G401 (cell line): ENCODE results near the gene PLPP3. TPM values are rescaled to one million over a fixed set of nuclear protein-coding genes. Genes with fewer than 3 reads are reported as not detected.

Source experiments
- DNase-seq: peaks from one replicate; pipeline ENCODE4 v3.0.0-alpha.2; 2015; ENCODE audit warnings: low spot score
- in situ Hi-C: cut with HindIII; loops from 2 replicates; pipeline ENCODE4 v1.10.0; 2016; ENCODE audit warnings: low sequenced_read_pairs, mixed read lengths
- total RNA-seq: library from RNA; depleted of rRNA; stranded (reverse); fragments of >200 nt; shearing (Covaris generic); gene quantifications from 2 replicates; pipeline ENCODE4 v1.2.3, GENCODE V29; 2014

PLPP3 gene
- total RNA-seq, 1 experiment from 2014 or later = not detected

DNA sequence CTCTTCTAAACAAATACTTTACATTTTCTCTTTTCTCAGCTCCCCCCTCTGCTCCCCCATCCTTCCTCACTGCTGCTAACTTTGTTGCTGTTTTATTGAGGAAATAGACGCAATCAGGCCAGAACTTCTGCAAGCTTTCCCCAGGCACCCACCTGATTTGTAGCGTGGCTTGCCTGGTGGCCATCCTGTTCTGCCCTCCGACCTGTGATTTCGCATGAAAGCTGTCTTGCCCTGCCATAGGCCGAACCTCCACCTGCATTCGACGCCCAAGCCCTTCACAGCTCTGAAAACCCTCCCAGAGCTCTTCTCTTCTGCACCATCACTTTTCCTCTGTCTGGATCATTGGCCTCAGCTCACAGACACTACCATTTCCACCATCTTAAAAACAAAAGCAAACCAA, 100.6 kb downstream of the PLPP3 start:
- in situ Hi-C loops = no loop called here

DNA sequence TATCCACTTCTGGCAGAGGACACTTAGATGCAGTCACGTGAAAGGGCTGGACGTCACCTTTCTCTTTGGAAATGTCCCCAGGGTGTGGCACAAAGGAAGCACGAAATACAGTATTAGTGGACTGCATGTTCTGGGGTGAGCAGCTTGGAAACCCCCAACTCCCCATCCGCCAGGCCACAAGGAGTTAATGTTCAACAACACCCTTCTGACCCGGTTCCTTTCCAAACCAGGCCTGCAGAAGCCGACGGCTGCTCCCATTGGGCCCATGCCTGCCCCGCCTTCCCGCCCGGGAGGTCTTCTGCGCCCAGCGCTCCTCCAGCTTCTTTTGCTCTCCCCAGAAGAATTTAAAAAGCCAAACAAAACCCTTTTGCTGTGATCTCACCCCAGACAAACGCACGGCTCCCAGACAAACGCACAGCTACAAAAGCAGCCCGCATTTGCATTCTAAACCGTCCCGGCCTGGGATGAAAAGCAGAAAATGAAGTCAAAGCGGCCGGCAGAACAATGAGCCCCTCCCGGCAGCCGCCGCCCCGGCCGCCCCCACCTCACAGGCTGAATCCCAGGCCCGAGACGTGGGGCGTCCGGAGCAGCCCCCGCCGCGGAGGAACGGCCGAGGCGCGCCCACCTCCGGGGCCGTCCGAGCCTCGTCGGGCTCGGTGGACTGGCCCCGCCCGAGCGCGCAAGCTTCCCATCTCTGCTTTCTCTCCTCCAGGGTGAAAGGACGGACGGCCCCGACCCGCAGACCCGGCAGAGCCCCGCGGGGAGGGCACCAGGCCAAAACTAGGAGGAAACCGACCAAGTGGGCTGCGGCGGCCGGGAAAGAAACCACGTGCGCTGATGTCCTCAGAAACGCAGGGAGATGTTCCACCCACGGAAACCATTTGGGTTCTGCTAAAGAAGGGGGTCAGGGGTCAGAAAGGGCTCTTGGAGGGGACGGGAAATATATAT, 101.9 kb downstream of the PLPP3 start:
- in situ Hi-C loops = no loop called here
- DNase-seq = peak; percentile 20

More for the DNA sequence above, 100.6 kb downstream of the PLPP3 start:
- no peak for DNase-seq

DNA sequence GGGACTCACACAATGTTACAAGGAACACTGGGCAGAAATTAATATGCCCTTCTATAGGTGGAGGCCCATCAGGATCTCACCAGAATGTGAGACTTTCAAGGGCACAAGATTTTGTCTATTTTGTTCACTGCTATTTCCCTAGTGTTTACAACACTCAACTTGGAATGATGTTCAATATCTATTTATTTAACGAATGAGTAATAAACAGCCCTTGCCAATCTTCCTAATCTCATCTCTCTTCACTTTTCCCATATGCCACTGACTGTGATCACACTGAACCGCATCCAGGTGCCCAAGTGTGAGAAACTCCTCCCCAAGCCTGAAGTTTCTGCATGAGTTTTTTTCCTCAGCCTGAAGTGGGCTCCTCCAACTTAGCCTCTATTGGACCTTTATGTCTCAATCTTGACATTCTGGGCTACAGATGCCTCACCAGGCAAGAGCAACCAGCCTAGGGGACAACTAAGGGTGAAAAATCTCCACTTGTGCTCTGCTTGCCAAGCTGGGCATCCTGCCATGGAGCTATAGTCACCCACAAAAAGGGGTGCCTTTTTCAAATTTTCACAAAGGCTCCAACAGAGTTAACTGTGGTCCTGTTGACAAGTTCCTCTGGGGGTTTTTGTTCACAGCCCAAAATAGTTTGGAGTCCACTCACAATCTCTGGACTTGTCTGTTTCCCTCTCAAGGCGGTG, 105.6 kb downstream of the PLPP3 start:
- DNase-seq = peak; percentile 22
- in situ Hi-C loops = no loop called here

DNA sequence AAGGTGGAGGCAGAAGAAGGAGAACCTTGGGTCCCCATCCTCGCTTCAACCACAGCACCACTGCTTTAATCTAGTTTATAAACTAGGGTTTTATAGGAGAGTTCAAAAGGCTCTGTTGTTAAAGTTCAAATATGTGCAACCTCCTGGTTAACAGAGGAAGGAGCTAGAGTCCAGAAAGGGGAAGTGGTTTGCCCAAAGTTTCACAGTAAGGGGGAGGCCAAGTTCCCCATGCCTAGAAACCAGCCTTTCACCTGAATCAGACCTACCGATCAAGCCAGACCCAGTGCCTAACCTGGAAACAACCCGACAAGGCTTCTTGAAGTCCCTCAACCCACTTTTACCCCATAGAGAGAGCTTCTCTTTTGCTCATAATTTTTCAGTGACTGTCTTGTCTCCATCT, 106.5 kb downstream of the PLPP3 start:
- in situ Hi-C loops = no loop called here
- DNase-seq = no peak

DNA sequence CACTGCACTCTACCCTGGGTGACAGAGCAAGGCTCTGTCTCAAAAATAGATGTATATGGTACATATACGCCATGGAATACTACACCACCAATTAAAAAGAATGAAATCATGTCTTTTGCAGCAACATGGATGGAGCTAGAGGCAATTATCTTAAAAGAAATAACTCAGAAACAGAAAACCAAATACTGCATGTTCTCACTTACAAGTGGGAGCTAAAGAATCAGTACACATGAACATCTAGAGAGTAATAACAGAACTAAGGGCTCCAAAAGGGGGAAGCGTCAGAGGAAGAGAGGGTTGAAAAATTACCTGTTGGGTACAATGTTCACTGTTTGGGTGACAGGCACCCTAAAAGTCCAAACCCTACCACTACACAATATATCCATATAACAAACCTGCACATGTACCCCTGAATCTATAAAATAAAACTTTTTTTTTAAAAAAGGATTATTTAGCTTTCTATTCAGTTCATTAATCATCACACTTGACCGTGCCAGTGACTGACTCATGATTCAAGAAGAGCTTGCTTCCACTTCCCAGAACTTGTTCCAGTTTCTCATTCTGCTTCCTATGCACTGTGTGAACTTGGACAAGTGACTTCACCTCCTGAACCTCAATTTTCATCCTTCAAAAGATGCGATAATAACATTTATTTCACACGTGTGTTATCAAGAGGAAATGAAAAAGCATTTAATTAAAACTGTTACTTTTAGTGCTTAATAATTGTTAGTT, 109.6 kb downstream of the PLPP3 start:
- in situ Hi-C loops = no loop called here

DNA sequence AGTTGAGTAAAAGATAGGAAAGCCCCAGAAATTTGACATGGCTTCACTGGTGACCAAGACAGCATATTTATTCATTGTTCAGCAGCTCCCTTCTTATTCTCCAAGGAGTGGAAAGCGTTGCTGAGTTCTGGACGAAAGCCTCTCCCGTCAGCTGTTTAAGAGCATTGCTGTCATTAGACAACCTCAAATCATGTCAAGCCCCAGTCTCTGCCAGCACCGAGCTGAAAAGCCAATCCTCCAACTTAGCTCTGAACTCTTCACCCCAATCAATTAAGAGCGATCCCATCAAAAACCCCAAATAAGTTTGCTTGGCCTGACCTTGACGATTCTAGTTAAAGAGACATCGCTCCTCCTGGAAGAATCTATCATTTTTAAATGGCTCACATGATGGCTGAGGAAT, 110.8 kb downstream of the PLPP3 start:
- DNase-seq = no peak
- in situ Hi-C loops = no loop called here

More for the DNA sequence above, 109.6 kb downstream of the PLPP3 start:
- no peak for DNase-seq

DNA sequence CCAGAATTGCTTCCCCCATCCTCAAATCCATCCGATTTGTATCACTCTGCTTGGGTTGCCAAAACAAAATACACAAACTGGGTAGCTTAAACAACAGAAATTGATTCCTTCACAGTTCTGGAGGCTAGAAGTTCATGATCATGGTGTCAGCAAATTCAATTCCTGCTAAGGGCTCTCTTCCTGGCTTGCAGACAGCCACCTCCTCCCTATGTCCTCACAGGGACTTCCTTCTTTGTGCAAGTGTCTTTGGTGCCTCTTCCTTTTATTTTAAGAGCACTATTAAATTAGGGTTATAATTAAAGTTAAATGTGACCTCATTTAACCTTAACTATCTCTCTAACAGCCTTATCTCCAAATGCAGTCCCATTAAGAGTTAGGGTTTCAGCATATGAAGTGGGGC, 112.8 kb downstream of the PLPP3 start:
- no peak for DNase-seq
- in situ Hi-C loops = no loop called here

DNA sequence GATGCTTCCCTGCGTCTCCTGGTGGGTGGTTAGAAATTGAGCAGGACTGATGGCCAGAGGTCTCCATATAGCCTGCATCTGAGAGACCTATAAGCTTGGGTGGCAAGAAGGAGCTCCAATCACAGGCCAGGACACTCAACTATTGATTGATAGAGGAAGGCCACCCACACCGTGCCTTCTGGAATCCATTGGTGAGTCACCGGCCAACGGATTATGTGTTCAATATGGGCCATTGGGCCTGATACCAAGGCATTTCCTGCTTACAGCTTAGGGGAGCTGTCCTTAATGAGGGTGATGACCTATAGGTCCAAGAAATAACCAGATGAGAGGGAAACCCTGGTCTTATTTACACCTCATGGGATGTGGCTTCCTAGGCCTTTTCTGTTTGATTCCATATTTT, 115.1 kb downstream of the PLPP3 start:
- in situ Hi-C loops = no loop called here
- DNase-seq = no peak

DNA sequence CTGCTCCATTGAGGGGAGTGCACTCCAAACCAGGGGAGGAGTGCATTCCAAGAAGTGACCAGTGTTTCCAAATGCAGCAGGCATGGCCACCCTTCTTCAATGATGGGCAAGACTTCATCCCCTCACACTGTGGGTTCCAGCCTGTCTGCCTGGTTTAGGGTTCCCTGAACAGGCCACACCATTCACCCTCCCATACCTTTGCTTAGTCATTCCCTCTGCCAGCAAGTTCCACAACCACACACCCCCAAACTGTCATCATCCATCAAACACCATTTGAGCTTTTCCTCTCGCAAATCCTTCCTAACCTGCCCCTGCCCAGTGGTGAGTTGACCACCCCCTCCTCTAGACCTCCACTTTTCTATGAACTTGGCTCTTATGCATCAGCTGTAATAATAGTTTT, 116.0 kb downstream of the PLPP3 start:
- in situ Hi-C loops = no loop called here
- no peak for DNase-seq

DNA sequence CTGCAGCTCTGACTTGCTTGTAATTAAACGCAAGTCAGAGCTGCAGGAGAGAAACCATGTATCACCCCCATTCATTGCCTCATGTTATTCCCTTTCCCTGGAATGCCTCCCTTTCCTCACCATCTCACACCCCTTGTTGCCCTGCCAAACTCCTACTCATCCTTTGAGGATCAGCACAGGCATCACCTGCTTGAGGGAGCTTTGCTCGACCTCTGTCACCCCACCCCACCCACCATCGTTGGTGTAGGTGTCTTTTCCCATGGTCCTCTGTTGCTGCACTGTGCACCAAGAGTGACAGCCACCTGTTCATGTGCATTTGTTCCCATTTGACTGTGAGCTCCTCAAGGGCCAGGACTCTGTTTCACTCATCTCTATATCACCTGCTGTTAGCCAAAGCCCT, 117.2 kb downstream of the PLPP3 start:
- in situ Hi-C loops = no loop called here
- DNase-seq = no peak

DNA sequence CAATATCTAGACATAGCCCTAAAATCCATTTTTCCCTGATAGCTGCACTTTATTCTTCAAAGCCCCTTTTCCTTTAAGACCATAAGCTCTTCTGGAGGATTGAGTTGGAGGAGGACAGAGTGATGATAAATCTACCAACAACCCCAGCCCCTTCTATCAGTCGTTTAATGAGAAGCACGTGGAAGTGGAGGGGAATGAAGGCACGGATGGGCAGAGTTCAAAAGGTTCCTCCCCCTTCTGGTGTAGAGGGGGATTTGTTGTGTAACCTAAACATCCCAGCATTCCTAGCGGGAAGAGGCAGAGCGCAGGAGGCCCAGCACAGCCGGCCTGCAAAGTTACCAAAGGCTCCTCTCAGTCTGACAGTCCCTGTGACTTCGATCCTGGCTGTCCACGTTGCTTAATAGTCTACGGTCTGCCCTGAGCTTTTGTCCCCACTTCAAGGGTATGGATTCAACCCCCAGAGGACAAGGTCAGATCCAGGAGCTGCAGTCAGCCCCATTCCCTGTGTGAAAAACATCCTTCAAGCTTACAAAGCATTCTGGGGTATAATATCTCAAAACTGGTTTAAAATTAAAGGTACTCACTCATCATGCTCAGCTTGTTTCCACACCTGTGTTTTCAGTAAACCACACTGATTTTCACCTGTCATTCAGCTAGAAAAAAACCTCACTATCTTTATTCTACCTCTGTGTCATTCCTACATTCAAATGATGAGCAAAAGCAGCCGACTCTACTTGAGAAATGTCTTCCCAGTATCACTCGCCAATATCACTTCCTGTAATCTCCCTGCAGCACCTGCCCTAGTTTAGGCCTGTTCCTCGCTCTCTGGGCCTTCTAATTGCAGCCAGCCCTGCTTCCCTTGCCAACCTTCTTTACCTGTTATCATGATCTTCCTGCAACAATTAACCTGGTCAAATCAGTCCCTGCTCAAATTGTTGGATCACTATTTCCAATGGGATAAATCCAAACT, 117.9 kb downstream of the PLPP3 start:
- in situ Hi-C loops = no loop called here
- peak; percentile 20 for DNase-seq

DNA sequence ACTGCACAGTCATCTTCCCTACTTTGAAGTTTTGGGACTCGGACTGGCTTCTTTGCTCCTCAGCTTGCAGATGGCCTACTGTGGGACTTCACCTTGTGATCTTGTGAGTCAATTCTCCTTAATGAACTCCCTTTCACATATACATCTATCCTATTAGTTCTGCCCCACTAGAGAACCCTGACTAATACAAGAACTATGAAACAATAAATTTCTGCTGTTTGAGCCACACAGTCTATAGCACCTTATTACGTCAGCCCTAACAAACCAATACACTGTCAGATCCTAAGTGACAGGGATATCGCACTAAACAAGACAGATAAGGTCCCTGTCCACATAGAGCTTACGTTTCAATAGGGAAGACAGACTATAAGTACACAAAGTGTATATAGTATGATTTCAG, 120.1 kb downstream of the PLPP3 start:
- in situ Hi-C loops = no loop called here
- DNase-seq = no peak

DNA sequence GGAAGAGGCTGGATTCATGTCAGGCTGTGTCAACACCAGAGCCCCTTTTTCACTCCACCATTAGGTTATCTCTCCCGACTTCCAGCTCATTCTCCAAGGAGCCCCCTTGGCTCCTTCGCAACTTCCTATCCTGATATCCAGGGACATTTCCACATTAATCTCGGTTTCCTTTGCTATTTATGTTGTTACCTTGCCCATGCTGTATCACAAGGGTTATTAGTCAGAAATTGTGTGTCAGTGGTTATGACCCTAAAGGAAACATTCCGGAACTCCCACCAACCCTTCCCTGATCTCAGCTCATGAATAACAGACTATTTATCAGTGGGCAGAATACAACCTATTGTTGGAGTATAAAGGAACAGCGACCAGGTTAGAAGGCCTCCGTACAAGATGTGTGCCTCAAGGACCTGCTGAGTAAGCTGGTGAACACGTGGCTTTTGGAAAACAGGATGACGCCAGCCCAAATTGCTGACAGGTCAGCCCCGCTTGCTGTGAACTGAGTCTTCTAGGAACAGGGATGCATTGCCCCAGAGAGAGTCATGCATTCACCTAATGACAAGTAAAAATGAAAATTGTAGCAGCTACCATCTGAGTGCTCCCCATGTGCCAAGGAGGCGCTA, 121.5 kb downstream of the PLPP3 start:
- DNase-seq = no peak
- in situ Hi-C loops = no loop called here

DNA sequence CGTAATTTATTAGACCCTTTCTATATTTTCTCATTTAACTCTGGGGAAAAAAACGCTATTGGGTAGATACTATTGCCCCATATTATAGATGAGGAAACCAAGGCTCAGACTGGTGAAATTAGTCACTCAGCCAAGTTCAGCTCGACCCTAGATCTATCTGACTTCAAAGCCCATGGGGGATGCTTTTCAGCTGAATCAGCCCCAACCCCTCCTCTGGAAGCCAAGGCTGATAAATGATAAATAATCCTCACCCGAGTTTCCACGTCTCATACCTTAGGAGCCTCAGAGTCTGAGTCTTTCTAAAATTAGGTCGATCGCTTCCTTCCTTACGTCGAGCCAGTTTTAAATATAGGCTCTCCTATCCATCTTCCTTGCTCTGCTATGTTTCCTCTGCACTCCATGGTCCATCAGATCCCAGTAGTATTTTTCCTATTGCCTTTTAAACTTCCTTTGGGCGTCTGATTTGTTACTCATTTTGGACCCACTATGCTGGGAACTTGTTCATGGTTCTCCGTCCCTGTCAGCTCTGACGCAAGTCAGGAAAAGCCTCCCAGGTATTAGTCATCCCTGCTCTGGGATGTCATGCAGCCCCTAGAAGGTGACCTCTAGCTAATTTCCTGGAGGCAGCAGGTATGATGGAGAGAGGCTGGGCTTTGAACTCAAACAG, 122.8 kb downstream of the PLPP3 start:
- no peak for DNase-seq
- in situ Hi-C loops = no loop called here

DNA sequence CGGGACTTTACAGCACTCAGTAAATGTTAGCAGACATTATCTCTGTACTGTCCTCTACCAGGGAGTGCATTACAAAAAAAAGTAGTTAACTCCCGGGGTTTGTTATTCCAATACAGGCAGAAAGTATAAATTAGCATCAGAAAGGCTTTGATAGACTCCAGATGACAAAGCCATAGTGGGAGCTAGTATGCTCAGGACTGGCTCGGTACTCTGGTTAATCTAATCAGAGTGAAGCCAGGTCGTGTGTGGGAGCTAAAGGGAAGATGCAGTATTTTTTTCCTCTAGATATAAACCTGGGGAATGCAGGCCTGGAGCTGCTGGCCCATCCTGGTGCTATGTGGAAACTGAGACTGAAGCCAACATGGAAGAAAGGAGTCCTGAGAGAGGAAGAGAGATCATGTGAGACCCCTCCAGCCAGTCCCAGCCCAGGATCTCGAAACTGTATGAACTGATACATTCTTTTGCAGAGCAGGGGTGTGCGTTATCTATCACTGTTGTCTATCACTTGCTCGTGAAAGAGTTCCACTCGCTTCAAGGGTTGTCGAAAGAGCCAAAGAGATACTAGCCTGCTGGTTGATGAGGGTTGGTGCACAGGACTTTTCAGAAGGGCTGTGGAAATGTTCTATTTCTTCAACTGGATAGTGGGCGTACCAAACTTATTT, 125.8 kb downstream of the PLPP3 start:
- DNase-seq = no peak
- in situ Hi-C loops = no loop called here

DNA sequence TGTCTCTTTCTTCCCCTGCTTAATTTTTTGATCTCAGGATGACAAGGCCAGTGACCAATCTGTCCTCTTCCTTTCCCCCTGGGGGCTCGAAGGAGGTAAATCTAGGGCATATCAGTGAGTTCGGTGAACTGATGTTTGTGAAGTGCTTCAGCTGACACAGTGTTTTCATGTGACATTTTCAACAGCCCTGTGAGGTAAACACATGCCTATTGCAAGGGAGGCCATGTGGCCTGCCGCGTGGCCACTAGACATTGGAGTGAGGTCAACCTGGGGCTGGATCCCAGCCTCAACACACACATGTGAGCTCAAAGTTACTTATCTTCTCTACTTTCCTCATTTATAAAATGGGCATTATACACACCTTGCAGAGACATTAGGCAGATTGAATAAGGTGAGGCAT, 126.3 kb downstream of the PLPP3 start:
- in situ Hi-C loops = no loop called here
- DNase-seq = no peak
